H1 (cell line): ENCODE results near the gene CDK5RAP3.

Source experiments
- ATF3 ChIP-seq: IDR thresholded peaks from 2 replicates; pipeline ENCODE4 v1.6.1; 2011; ENCODE audit warnings: low read depth, mild to moderate bottlenecking, low read length; ENCODE audit not compliant: insufficient read depth
- CBX8 ChIP-seq: fragments of 300-800, 300-1000 bp; sonication (generic); IDR thresholded peaks from 2 replicates; pipeline ENCODE4 v1.7.1; 2016; ENCODE audit warnings: low read depth, low read length, borderline replicate concordance
- CREB1 ChIP-seq: IDR thresholded peaks from 2 replicates; pipeline ENCODE4 v1.6.1; 2012; ENCODE audit warnings: inconsistent platforms
- CTCF ChIP-seq, 3 experiments: IDR thresholded peaks; 1 replicate in 2 of 3; 2 replicates in 1 of 3; pipeline versions ENCODE4 v1.5.1 to v1.6.1; 2011; ENCODE audit warnings: low read length in 3 of 3, mild to moderate bottlenecking in 3 of 3, inconsistent platforms in 2 of 3, low read depth in 1 of 3, moderate library complexity in 1 of 3; ENCODE audit not compliant: insufficient read depth in 1 of 3; ENCODE audit errors: control extremely low read depth in 1 of 3
- E2F6 ChIP-seq: IDR thresholded peaks from 2 replicates; pipeline ENCODE4 v1.6.1; 2012; ENCODE audit warnings: inconsistent platforms
- EP300 ChIP-seq, 2 experiments: IDR thresholded peaks; 1 replicate in 1 of 2; 2 replicates in 1 of 2; pipeline ENCODE4 v1.6.1; 2011 to 2012; ENCODE audit warnings: low read depth in 2 of 2, low read length in 2 of 2, mild to moderate bottlenecking in 2 of 2, borderline replicate concordance in 1 of 2, inconsistent platforms in 1 of 2, moderate library complexity in 1 of 2
- MAFK ChIP-seq: IDR thresholded peaks from 2 replicates; pipeline ENCODE4 v1.6.1; 2012; ENCODE audit warnings: low read depth, mild to moderate bottlenecking, improper control_type of control experiment, low read length
- NRF1 ChIP-seq: IDR thresholded peaks from 2 replicates; pipeline ENCODE4 v1.6.1; 2011; ENCODE audit warnings: mild to moderate bottlenecking, low read depth, low read length, improper control_type of control experiment
- RXRA ChIP-seq: IDR thresholded peaks from 2 replicates; pipeline ENCODE4 v1.6.1; 2011; ENCODE audit warnings: low read depth, mild to moderate bottlenecking, low read length, moderate library complexity; ENCODE audit not compliant: insufficient read depth
- SIRT6 ChIP-seq: IDR thresholded peaks from one replicate; pipeline ENCODE4 v1.7.1; 2012; ENCODE audit warnings: low read length, inconsistent platforms
- TAF1 ChIP-seq: IDR thresholded peaks from 2 replicates; pipeline ENCODE4 v1.6.1; 2011; ENCODE audit warnings: mild to moderate bottlenecking, low read depth, low read length
- USF2 ChIP-seq: IDR thresholded peaks from 2 replicates; pipeline ENCODE4 v1.6.1; 2011; ENCODE audit warnings: low read length, improper control_type of control experiment
- YY1 ChIP-seq: IDR thresholded peaks from 2 replicates; pipeline ENCODE4 v1.6.1; 2011; ENCODE audit warnings: low read depth, mild to moderate bottlenecking, low read length

- TF ChIP-seq RXRA (no peak), USF2 (no peak), NRF1 (no peak), EP300 (IDR thresholded peaks at IDR 0.05; ENCODE audit: borderline replicate concordance in 1 of 2, low read depth in 2 of 2, low read length in 2 of 2) (no peak), CTCF (IDR thresholded peaks at IDR 0.05; ENCODE audit: control extremely low read depth in 1 of 3, insufficient read depth in 1 of 3, low read depth in 1 of 3, low read length in 3 of 3) (no peak), CBX8 (no peak), SIRT6 (no peak), YY1 (no peak), TAF1 (no peak), E2F6 (no peak), CREB1 (no peak), ATF3 (no peak), MAFK (no peak)
Observed at GRCh38 chr17:47924785-47925677, 45.9 kb upstream of the CDK5RAP3 start.
